ENCODE results near the gene CHRM1.

- TF ChIP-seq, protein P1, sequence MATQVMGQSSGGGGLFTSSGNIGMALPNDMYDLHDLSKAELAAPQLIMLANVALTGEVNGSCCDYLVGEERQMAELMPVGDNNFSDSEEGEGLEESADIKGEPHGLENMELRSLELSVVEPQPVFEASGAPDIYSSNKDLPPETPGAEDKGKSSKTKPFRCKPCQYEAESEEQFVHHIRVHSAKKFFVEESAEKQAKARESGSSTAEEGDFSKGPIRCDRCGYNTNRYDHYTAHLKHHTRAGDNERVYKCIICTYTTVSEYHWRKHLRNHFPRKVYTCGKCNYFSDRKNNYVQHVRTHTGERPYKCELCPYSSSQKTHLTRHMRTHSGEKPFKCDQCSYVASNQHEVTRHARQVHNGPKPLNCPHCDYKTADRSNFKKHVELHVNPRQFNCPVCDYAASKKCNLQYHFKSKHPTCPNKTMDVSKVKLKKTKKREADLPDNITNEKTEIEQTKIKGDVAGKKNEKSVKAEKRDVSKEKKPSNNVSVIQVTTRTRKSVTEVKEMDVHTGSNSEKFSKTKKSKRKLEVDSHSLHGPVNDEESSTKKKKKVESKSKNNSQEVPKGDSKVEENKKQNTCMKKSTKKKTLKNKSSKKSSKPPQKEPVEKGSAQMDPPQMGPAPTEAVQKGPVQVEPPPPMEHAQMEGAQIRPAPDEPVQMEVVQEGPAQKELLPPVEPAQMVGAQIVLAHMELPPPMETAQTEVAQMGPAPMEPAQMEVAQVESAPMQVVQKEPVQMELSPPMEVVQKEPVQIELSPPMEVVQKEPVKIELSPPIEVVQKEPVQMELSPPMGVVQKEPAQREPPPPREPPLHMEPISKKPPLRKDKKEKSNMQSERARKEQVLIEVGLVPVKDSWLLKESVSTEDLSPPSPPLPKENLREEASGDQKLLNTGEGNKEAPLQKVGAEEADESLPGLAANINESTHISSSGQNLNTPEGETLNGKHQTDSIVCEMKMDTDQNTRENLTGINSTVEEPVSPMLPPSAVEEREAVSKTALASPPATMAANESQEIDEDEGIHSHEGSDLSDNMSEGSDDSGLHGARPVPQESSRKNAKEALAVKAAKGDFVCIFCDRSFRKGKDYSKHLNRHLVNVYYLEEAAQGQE (IDR thresholded peaks at IDR 0.05; ENCODE audit: low read depth), result no peak
- TF ChIP-seq YY1 (IDR thresholded peaks at IDR 0.05; ENCODE audit: low read depth), result no peak
- TF ChIP-seq EP300 (IDR thresholded peaks at IDR 0.05; ENCODE audit: borderline replicate concordance), result no peak
- no peak for TF ChIP-seq MAX (IDR thresholded peaks at IDR 0.05)
- no peak for TF ChIP-seq TAF1 (IDR thresholded peaks at IDR 0.05; ENCODE audit: low read depth)
These were observed 31.4 kb downstream of the CHRM1 start for GRCh38 chr11:62889484-62890437.
